ENCODE data around the gene PPIP5K1. TPM values are rescaled to one million over a fixed set of nuclear protein-coding genes. Genes with fewer than 3 reads are reported as not detected.

The PPIP5K1 gene
- total RNA-seq, 1 experiment from 2014 or later: 34.4 TPM

DNA sequence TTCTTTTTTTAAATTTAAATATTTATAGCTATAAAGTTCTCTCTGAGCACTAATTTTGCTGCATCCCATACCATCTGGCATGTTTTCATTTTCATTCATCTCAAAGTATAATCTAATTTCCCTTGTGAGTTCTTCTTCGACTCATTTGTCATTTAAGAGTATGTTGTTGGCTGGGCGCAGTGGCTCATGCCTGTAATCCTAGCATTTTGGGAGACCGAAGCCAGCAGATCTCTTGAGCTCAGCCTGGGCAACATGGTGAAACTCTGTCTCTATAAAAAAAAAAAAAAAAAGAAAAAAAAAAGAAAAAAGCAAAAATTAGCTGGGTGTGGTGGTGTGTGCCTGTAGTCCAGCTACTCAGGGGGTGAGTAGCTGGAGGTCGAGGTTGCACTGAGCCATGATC is 37.8 kb downstream of the PPIP5K1 start:
- CTCF ChIA-PET: interaction anchor here (1.0 to 1.2 kb wide), 2 partner anchors 24 to 38 kb away, joined by 4 read pairs; no protein-coding TSS in a partner anchor
- no peak for ATAC-seq
- H3K4me3 Mint-ChIP-seq: no peak overlapping the region
- no peak overlapping the region for H3K27ac Mint-ChIP-seq
- H3K27me3 Mint-ChIP-seq (ENCODE audit: low read depth): no peaks in the 10 kb centered on the region
- H3K9me3 Mint-ChIP-seq: peaks cover 6% of the 10 kb centered on the region
- no peaks in the 10 kb centered on the region for H3K4me1 Mint-ChIP-seq
- no peak for TF ChIP-seq ELF4 (CRISPR knock-in tag; IDR thresholded peaks at IDR 0.05; ENCODE audit: low read depth)
- TF ChIP-seq CREM (CRISPR knock-in tag; IDR thresholded peaks at IDR 0.05): no peak
- TF ChIP-seq RELA (CRISPR knock-in tag; IDR thresholded peaks at IDR 0.05; ENCODE audit: borderline replicate concordance): no peak
- TF ChIP-seq ATF6 (CRISPR knock-in tag; IDR thresholded peaks at IDR 0.05): no peak
- TF ChIP-seq GTF2I (CRISPR knock-in tag; conservative IDR thresholded peaks at IDR 0.05): no peak
- no peak for TF ChIP-seq NFATC4 (CRISPR knock-in tag; IDR thresholded peaks at IDR 0.05)
- TF ChIP-seq CREB1 (CRISPR knock-in tag; IDR thresholded peaks at IDR 0.05): no peak
- no peak for TF ChIP-seq MXD4 (CRISPR knock-in tag; IDR thresholded peaks at IDR 0.05; ENCODE audit: borderline replicate concordance)
- TF ChIP-seq, protein P1, sequence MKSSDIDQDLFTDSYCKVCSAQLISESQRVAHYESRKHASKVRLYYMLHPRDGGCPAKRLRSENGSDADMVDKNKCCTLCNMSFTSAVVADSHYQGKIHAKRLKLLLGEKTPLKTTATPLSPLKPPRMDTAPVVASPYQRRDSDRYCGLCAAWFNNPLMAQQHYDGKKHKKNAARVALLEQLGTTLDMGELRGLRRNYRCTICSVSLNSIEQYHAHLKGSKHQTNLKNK (CRISPR knock-in tag; IDR thresholded peaks at IDR 0.05): no peak
- TF ChIP-seq RORB (CRISPR knock-in tag; IDR thresholded peaks at IDR 0.05): no peak
- no peak for TF ChIP-seq NR3C1 (CRISPR knock-in tag; conservative IDR thresholded peaks at IDR 0.05; ENCODE audit: low read depth)
- TF ChIP-seq TP53 (CRISPR knock-in tag; IDR thresholded peaks at IDR 0.05): no peak
- TF ChIP-seq ZNF425 (CRISPR knock-in tag; conservative IDR thresholded peaks at IDR 0.05): no peak
- H3K36me3 Mint-ChIP-seq: peaks cover 7% of the 10 kb centered on the region; the same call in 1 of the 2 replicates
- POLR2A ChIA-PET: no interaction called here
- no peak for DNase-seq (ENCODE audit: low spot score)

DNA sequence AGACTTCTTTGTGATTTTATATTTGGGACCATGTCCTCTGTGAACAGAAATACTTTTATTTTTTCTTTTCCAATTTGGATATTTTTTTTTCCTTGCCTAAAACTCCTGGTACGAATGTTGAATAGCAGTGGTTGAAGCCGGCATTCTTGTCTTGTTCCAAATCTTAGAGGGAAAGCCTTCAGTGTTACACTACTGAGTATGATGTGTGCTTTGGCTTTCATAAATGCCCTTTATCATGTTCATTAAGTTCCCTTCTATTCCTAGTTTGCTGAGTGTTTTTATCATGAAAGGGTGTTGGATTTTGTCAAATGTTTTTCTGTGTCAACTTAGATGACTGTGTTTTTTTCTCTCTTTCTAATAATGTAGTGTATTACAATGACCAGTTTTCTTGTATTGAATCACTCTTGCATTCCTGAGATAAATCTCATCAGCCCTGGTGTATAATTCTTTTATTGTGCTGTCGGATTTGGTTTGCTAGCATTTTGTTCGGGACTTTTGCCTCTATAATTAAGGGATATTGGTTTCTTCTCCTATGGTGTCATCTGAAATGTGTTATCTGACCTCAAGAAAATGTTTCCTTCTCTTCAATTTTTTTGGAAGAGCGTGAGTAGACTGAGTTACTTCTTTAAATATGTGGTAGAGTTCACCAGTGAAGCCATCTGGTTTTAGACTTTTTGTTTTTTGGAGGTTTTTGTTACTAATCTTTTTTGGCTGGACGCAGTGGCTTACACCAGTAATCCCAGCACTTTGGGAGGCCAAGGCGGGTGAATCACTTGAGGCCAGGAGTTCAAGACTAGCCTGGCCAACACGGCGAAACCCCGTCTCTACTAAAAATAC is 39.3 kb downstream of the PPIP5K1 start:
- H3K4me1 Mint-ChIP-seq: no peaks in the 10 kb centered on the region
- CTCF ChIA-PET: interaction anchor here (0.9 kb wide), 1 partner anchor 175 kb away, joined by 3 read pairs; no protein-coding TSS in a partner anchor

More for the DNA sequence above, 39.3 kb downstream of the PPIP5K1 start:
- POLR2A ChIA-PET: no interaction called here
- DNase-seq (ENCODE audit: low spot score) (no peak), ATAC-seq (no peak)
- Mint-ChIP-seq H3K36me3 (peaks cover 10% of the 10 kb centered on the region), H3K4me3 (no peak overlapping the region), H3K9me3 (peaks cover 9% of the 10 kb centered on the region), H3K27ac (no peak overlapping the region), H3K27me3 (ENCODE audit: low read depth) (no peaks in the 10 kb centered on the region)
- TF ChIP-seq NR3C1 (CRISPR knock-in tag; conservative IDR thresholded peaks at IDR 0.05; ENCODE audit: low read depth) (no peak), ERG (CRISPR knock-in tag; IDR thresholded peaks at IDR 0.05) (no peak), SMAD3 (CRISPR knock-in tag; IDR thresholded peaks at IDR 0.05; ENCODE audit: borderline replicate concordance) (no peak), E2F5 (CRISPR knock-in tag; IDR thresholded peaks at IDR 0.05) (no peak), ESRRA (CRISPR knock-in tag; IDR thresholded peaks at IDR 0.05; ENCODE audit: borderline replicate concordance) (no peak), USF2 (CRISPR knock-in tag; IDR thresholded peaks at IDR 0.05) (no peak), EMX1 (CRISPR knock-in tag; IDR thresholded peaks at IDR 0.05) (no peak), ZNF416 (CRISPR knock-in tag; IDR thresholded peaks at IDR 0.05) (no peak), NFYB (CRISPR knock-in tag; conservative IDR thresholded peaks at IDR 0.05; ENCODE audit: low read depth) (no peak), ZNF317 (CRISPR knock-in tag; IDR thresholded peaks at IDR 0.05; ENCODE audit: borderline replicate concordance, low read depth) (no peak), NR2C2 (CRISPR knock-in tag; IDR thresholded peaks at IDR 0.05) (no peak)
- TF ChIP-seq, protein P2, sequence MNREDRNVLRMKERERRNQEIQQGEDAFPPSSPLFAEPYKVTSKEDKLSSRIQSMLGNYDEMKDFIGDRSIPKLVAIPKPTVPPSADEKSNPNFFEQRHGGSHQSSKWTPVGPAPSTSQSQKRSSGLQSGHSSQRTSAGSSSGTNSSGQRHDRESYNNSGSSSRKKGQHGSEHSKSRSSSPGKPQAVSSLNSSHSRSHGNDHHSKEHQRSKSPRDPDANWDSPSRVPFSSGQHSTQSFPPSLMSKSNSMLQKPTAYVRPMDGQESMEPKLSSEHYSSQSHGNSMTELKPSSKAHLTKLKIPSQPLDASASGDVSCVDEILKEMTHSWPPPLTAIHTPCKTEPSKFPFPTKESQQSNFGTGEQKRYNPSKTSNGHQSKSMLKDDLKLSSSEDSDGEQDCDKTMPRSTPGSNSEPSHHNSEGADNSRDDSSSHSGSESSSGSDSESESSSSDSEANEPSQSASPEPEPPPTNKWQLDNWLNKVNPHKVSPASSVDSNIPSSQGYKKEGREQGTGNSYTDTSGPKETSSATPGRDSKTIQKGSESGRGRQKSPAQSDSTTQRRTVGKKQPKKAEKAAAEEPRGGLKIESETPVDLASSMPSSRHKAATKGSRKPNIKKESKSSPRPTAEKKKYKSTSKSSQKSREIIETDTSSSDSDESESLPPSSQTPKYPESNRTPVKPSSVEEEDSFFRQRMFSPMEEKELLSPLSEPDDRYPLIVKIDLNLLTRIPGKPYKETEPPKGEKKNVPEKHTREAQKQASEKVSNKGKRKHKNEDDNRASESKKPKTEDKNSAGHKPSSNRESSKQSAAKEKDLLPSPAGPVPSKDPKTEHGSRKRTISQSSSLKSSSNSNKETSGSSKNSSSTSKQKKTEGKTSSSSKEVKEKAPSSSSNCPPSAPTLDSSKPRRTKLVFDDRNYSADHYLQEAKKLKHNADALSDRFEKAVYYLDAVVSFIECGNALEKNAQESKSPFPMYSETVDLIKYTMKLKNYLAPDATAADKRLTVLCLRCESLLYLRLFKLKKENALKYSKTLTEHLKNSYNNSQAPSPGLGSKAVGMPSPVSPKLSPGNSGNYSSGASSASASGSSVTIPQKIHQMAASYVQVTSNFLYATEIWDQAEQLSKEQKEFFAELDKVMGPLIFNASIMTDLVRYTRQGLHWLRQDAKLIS (CRISPR knock-in tag; IDR thresholded peaks at IDR 0.05; ENCODE audit: borderline replicate concordance): no peak
